Hepatocyte (in vitro differentiated cells): Measurements from ENCODE around the gene ATP9B. TPM values are rescaled to one million over a fixed set of nuclear protein-coding genes. Genes with fewer than 3 reads are reported as not detected.

Experiments used
- DNase-seq: peaks from one replicate; pipeline ENCODE4 v3.0.0-alpha.2; 2016; ENCODE audit warnings: low spot score
- H2AFZ ChIP-seq: fragments of 200-600 bp; sonication (generic); 2 replicates; pipeline ENCODE4 v1.6.0; 2016; ENCODE audit warnings: antibody characterized with exemption, mild to moderate bottlenecking
- H3K27ac ChIP-seq: fragments of 200-600 bp; sonication (generic); 2 replicates; pipeline ENCODE4 v1.5.1; 2016; ENCODE audit warnings: mild to moderate bottlenecking
- H3K27me3 ChIP-seq: fragments of 200-600 bp; sonication (generic); 2 replicates; pipeline ENCODE4 v1.6.1; 2016
- H3K36me3 ChIP-seq: fragments of 200-600 bp; sonication (generic); replicated peaks from 2 replicates; pipeline ENCODE4 v1.5.1; 2016; ENCODE audit warnings: low read depth; ENCODE audit not compliant: insufficient read depth
- H3K4me1 ChIP-seq: fragments of 200-600 bp; sonication (generic); 2 replicates; pipeline ENCODE4 v1.5.1; 2016; ENCODE audit warnings: mild to moderate bottlenecking, moderate library complexity; ENCODE audit not compliant: insufficient read depth
- H3K4me2 ChIP-seq: fragments of 200-600 bp; sonication (generic); 2 replicates; pipeline ENCODE4 v1.6.0; 2016
- H3K4me3 ChIP-seq: fragments of 200-600 bp; sonication (generic); 2 replicates; pipeline ENCODE4 v1.5.1; 2016; ENCODE audit warnings: mild to moderate bottlenecking
- H3K79me2 ChIP-seq: fragments of 200-600 bp; sonication (generic); 2 replicates; pipeline ENCODE4 v1.6.0; 2017; ENCODE audit warnings: mild to moderate bottlenecking
- H3K9me2 ChIP-seq: fragments of 200-600 bp; sonication (generic); replicated peaks from 2 replicates; pipeline ENCODE4 v1.6.0; 2017; ENCODE audit warnings: mild to moderate bottlenecking; ENCODE audit not compliant: insufficient read depth
- H3K9me3 ChIP-seq: fragments of 200-600 bp; sonication (generic); 2 replicates; pipeline ENCODE4 v1.5.1; 2016; ENCODE audit warnings: low read depth, mild to moderate bottlenecking
- H4K20me1 ChIP-seq: fragments of 200-600 bp; sonication (generic); 2 replicates; pipeline ENCODE4 v1.6.0; 2016; ENCODE audit warnings: mild to moderate bottlenecking; ENCODE audit not compliant: insufficient read depth, poor library complexity, severe bottlenecking
- EZH2 ChIP-seq: fragments of 200-600 bp; sonication (generic); IDR thresholded peaks from 2 replicates; pipeline ENCODE4 v1.6.1; 2016; ENCODE audit warnings: antibody characterized with exemption, mild to moderate bottlenecking, borderline replicate concordance
- EZH2phosphoT487 ChIP-seq: fragments of 200-600 bp; sonication (generic); IDR thresholded peaks from one replicate; pipeline ENCODE4 v1.6.1; 2018; ENCODE audit warnings: antibody characterized with exemption, mild to moderate bottlenecking, low read depth, moderate library complexity; ENCODE audit not compliant: unreplicated experiment, severe bottlenecking
- WGBS: methylation state at CpG from one replicate; pipeline ENCODE4 v1.1.6; 2016; ENCODE audit warnings: low lambda C conversion rate; ENCODE audit errors: missing lambda C conversion rate; 5-methylcytosine and 5-hydroxymethylcytosine counted together
- polyA plus RNA-seq: library from polyadenylated mRNA; unstranded; fragments of >200 nt; fragmentation: Nextera tagmentation; extraction: Ambion mirVana; gene quantifications from 2 replicates; pipeline ENCODE4 v1.2.1, GENCODE V29; 2016
- total RNA-seq: library from RNA; depleted of rRNA; stranded (reverse); fragments of >200 nt; gene quantifications from 2 replicates; pipeline ENCODE4 v1.2.3, GENCODE V29; 2014
- TF ChIP-seq, protein P1 (sequence below): fragments of 200-600 bp; sonication (generic); IDR thresholded peaks from 2 replicates; pipeline ENCODE4 v1.5.1; 2016; ENCODE audit warnings: antibody characterized with exemption, mild to moderate bottlenecking; ENCODE audit not compliant: poor library complexity

Gene ATP9B
- total and polyA plus RNA-seq, 2 experiments from 2014 or later, result 14.6 to 23.8 TPM

GRCh38 chr18:79392226-79392625 lies 323.0 kb downstream of the ATP9B start:
- H2AFZ ChIP-seq, result no peak overlapping the region
- no peaks in the 10 kb centered on the region for H3K36me3 ChIP-seq
- H3K79me2 ChIP-seq, result no peaks in the 10 kb centered on the region
- no peaks in the 10 kb centered on the region for H4K20me1 ChIP-seq
- H3K4me3 ChIP-seq, result no peak overlapping the region
- H3K9me2 ChIP-seq, result no peaks in the 10 kb centered on the region
- peaks cover 69% of the 10 kb centered on the region for H3K27me3 ChIP-seq
- H3K4me1 ChIP-seq, result peaks cover 22% of the 10 kb centered on the region
- no peak for TF ChIP-seq EZH2
- TF ChIP-seq, protein P1, sequence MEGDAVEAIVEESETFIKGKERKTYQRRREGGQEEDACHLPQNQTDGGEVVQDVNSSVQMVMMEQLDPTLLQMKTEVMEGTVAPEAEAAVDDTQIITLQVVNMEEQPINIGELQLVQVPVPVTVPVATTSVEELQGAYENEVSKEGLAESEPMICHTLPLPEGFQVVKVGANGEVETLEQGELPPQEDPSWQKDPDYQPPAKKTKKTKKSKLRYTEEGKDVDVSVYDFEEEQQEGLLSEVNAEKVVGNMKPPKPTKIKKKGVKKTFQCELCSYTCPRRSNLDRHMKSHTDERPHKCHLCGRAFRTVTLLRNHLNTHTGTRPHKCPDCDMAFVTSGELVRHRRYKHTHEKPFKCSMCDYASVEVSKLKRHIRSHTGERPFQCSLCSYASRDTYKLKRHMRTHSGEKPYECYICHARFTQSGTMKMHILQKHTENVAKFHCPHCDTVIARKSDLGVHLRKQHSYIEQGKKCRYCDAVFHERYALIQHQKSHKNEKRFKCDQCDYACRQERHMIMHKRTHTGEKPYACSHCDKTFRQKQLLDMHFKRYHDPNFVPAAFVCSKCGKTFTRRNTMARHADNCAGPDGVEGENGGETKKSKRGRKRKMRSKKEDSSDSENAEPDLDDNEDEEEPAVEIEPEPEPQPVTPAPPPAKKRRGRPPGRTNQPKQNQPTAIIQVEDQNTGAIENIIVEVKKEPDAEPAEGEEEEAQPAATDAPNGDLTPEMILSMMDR, result no peak
- TF ChIP-seq EZH2phosphoT487, result no peak
- 79% methylated on average over 8 of the region's 8 CpGs for WGBS
- no peak overlapping the region for H3K27ac ChIP-seq
- no peaks in the 10 kb centered on the region for H3K9me3 ChIP-seq
- no peak overlapping the region for H3K4me2 ChIP-seq
- no peak for DNase-seq

DNA sequence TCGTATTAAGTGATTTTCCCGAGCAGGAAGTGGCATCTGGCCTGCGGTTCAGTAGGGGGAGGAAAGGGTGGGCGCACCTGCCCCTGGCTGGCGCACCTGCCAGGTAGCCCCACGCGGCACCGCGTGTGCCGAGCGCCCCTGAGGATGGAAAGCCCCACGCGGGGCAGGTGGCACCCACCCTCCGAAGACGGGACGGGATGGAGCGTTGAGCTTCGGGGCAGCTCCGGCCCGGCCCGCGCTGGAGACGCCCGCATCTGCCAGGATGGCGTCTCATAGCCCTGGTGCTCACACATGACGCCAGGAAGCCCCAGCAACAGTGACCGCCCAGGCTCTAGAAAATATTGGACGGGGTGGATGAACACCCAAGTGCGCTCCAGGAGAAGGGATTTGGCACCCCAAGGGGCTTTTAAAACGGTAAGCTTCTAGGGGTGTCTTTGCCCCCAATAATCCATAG lies 324.0 kb downstream of the ATP9B start:
- Histone ChIP-seq H2AFZ (peak overlapping the region; percentile 47), H4K20me1 (no peaks in the 10 kb centered on the region), H3K9me2 (no peaks in the 10 kb centered on the region), H3K27ac (peak overlapping the region; percentile 56), H3K36me3 (no peaks in the 10 kb centered on the region), H3K27me3 (peaks cover 76% of the 10 kb centered on the region), H3K4me1 (peaks cover 22% of the 10 kb centered on the region), H3K9me3 (no peaks in the 10 kb centered on the region), H3K4me3 (peak overlapping the region; percentile 25), H3K4me2 (peak overlapping the region; percentile 93), H3K79me2 (no peaks in the 10 kb centered on the region)
- DNase-seq, result no peak
- TF ChIP-seq, protein P1, result no peak
- TF ChIP-seq EZH2, result no peak
- TF ChIP-seq EZH2phosphoT487, result no peak
- WGBS, result 10% methylated on average over 30 of the region's 30 CpGs

- H3K4me1 ChIP-seq, result peaks cover 22% of the 10 kb centered on the region
- peak; percentile 89 for DNase-seq
- peak overlapping the region; percentile 67 for H3K27ac ChIP-seq
- peaks cover 76% of the 10 kb centered on the region for H3K27me3 ChIP-seq
- TF ChIP-seq EZH2, result no peak
- no peak for TF ChIP-seq EZH2phosphoT487
- TF ChIP-seq, protein P1, result no peak
- 1% methylated on average over 34 of the region's 83 CpGs for WGBS
- H3K36me3 ChIP-seq, result no peaks in the 10 kb centered on the region
- H4K20me1 ChIP-seq, result no peaks in the 10 kb centered on the region
- H3K79me2 ChIP-seq, result no peaks in the 10 kb centered on the region
- no peaks in the 10 kb centered on the region for H3K9me2 ChIP-seq
- peak overlapping the region; percentile 25 for H3K4me3 ChIP-seq
- peak overlapping the region; percentile 68 for H2AFZ ChIP-seq
- H3K9me3 ChIP-seq, result no peaks in the 10 kb centered on the region
- peak overlapping the region; percentile 93 for H3K4me2 ChIP-seq
These were observed 324.7 kb downstream of the ATP9B start for GRCh38 chr18:79393635-79394533.
